GM19023 (cell line): ENCODE measurements around the gene UQCRC1.

Experiments
- ATAC-seq: cut with Tn5 transposase; IDR thresholded peaks from one replicate; pipeline ENCODE4 v1.9.1; 2021; ENCODE audit warnings: mild to moderate bottlenecking, moderate library complexity; ENCODE audit not compliant: unreplicated experiment

Gene UQCRC1

GRCh38 chr3:48575366-48575765 is 34.1 kb downstream of the UQCRC1 start:
- no peak for ATAC-seq

GRCh38 chr3:48573973-48574585 is 35.4 kb downstream of the UQCRC1 start:
- ATAC-seq, result no peak

GRCh38 chr3:48572517-48572916 is 36.9 kb downstream of the UQCRC1 start:
- ATAC-seq, result no peak

GRCh38 chr3:48571938-48572337 is 37.5 kb downstream of the UQCRC1 start:
- ATAC-seq, result no peak

GRCh38 chr3:48569808-48570450 is 39.5 kb downstream of the UQCRC1 start:
- no peak for ATAC-seq

GRCh38 chr3:48569400-48569799 is 40.0 kb downstream of the UQCRC1 start:
- no peak for ATAC-seq

GRCh38 chr3:48568476-48568875 is 41.0 kb downstream of the UQCRC1 start:
- ATAC-seq, result no peak

- ATAC-seq, result no peak
Measured at GRCh38 chr3:48567500-48567899, 41.9 kb downstream of the UQCRC1 start.

- ATAC-seq, result no peak
Measured at GRCh38 chr3:48567090-48567489, 42.4 kb downstream of the UQCRC1 start.

GRCh38 chr3:48566401-48566760 is 43.1 kb downstream of the UQCRC1 start:
- no peak for ATAC-seq

GRCh38 chr3:48565591-48566400 is 43.6 kb downstream of the UQCRC1 start:
- no peak for ATAC-seq

GRCh38 chr3:48565186-48565585 is 44.3 kb downstream of the UQCRC1 start:
- ATAC-seq, result no peak

- no peak for ATAC-seq
Measured at GRCh38 chr3:48564667-48565066, 44.8 kb downstream of the UQCRC1 start.

GRCh38 chr3:48564022-48564421 is 45.4 kb downstream of the UQCRC1 start:
- ATAC-seq, result no peak

GRCh38 chr3:48563382-48563918 is 46.0 kb downstream of the UQCRC1 start, which contains the start of gene UCN2:
Gene UCN2, minus strand, starts transcription at chr3:48563781. Its CDS starts 657 bp downstream, at chr3:48563124.
- ATAC-seq, result no peak

- no peak for ATAC-seq
Measured at GRCh38 chr3:48562367-48563095, 46.9 kb downstream of the UQCRC1 start.

- no peak for ATAC-seq
Measured at GRCh38 chr3:48561045-48561736, 48.3 kb downstream of the UQCRC1 start.

- ATAC-seq, result no peak
Measured at GRCh38 chr3:48560648-48561018, 48.8 kb downstream of the UQCRC1 start.

- no peak for ATAC-seq
Measured at GRCh38 chr3:48558493-48559134, 50.8 kb downstream of the UQCRC1 start.
